Measurements from ENCODE around the gene MACROD2. TPM values are rescaled to one million over a fixed set of nuclear protein-coding genes. Genes with fewer than 3 reads are reported as not detected.

The MACROD2 gene
- total RNA-seq, 4 donors from 2014 or later = 2.9 to 11.3 (median 8.0) TPM

GRCh38 chr20:16095226-16095625 is 2099.9 kb downstream of the MACROD2 start:
- TF ChIP-seq CTCF (IDR thresholded peaks at IDR 0.05; ENCODE audit: low read depth) = no peak

- no peak for TF ChIP-seq CTCF (IDR thresholded peaks at IDR 0.05; ENCODE audit: low read depth)
These were observed 2101.5 kb downstream of the MACROD2 start for GRCh38 chr20:16096756-16097326.

- TF ChIP-seq CTCF (IDR thresholded peaks at IDR 0.05; ENCODE audit: low read depth) = no peak
These were observed 2102.5 kb downstream of the MACROD2 start for GRCh38 chr20:16097788-16098187.

GRCh38 chr20:16098890-16099639 is 2103.7 kb downstream of the MACROD2 start:
- no peak for TF ChIP-seq CTCF (IDR thresholded peaks at IDR 0.05; ENCODE audit: low read depth)

GRCh38 chr20:16100111-16100510 is 2104.8 kb downstream of the MACROD2 start:
- no peak for TF ChIP-seq CTCF (IDR thresholded peaks at IDR 0.05; ENCODE audit: low read depth)

- TF ChIP-seq CTCF (IDR thresholded peaks at IDR 0.05; ENCODE audit: low read depth) = no peak
These were observed 2105.5 kb downstream of the MACROD2 start for GRCh38 chr20:16100767-16101166.

Small RNA genes lying within 50 kb of the gene (small RNA-seq; reads per million reads assigned to genes)
- gene RN7SL864P (not detected), gene RNA5SP475 (not detected), gene RNU6-1159P (not detected), gene RNU6-115P (not detected), gene RNU6-228P (not detected), gene RNU6-278P (not detected), gene RPS3P1 (not detected)

Other genes starting within 250 kb of the MACROD2 start
- gene ESF1, start 210.6 kb upstream of the MACROD2 start, total RNA-seq = 10 to 100 TPM; 13.0 to 26.7 (median 16.6) TPM
- 10 to 100 TPM; 12.3 to 42.4 (median 26.9) TPM for gene NDUFAF5, start 210.5 kb upstream of the MACROD2 start, total RNA-seq
- gene SEL1L2, start 4.9 kb upstream of the MACROD2 start, total RNA-seq = 1 to 10 TPM in 2 of 4 donors, not detected in 2; 1.1 to 3.6 TPM

Data from subcutaneous adipose tissue (tissue), 4 donors.